Measurements from ENCODE around the gene NPPB. TPM values are rescaled to one million over a fixed set of nuclear protein-coding genes. Genes with fewer than 3 reads are reported as not detected.

Gene NPPB
- total RNA-seq, 1 donor from 2014 or later, result 5.4 TPM

- no peaks in the 10 kb centered on the region for H3K36me3 ChIP-seq (ENCODE audit: control insufficient read depth, insufficient read depth, low read length)
- DNase-seq (ENCODE audit: low read depth), result no peak
- no peak overlapping the region for H3K4me3 ChIP-seq (ENCODE audit: low read depth, low read length)
- TF ChIP-seq CTCF (IDR thresholded peaks at IDR 0.05; ENCODE audit: insufficient read depth, low read length, poor library complexity, severe bottlenecking), result no peak
- peaks cover 39% of the 10 kb centered on the region for H3K27me3 ChIP-seq (ENCODE audit: control insufficient read depth, insufficient read depth, low read length)
These were observed 15.9 kb upstream of the NPPB start for GRCh38 chr1:11874624-11875023.

GRCh38 chr1:11874258-11874562, 15.5 kb upstream of the NPPB start:
- TF ChIP-seq CTCF (IDR thresholded peaks at IDR 0.05; ENCODE audit: insufficient read depth, low read length, poor library complexity, severe bottlenecking), result no peak
- H3K27me3 ChIP-seq (ENCODE audit: control insufficient read depth, insufficient read depth, low read length), result peaks cover 39% of the 10 kb centered on the region
- no peak overlapping the region for H3K4me3 ChIP-seq (ENCODE audit: low read depth, low read length)

DNA sequence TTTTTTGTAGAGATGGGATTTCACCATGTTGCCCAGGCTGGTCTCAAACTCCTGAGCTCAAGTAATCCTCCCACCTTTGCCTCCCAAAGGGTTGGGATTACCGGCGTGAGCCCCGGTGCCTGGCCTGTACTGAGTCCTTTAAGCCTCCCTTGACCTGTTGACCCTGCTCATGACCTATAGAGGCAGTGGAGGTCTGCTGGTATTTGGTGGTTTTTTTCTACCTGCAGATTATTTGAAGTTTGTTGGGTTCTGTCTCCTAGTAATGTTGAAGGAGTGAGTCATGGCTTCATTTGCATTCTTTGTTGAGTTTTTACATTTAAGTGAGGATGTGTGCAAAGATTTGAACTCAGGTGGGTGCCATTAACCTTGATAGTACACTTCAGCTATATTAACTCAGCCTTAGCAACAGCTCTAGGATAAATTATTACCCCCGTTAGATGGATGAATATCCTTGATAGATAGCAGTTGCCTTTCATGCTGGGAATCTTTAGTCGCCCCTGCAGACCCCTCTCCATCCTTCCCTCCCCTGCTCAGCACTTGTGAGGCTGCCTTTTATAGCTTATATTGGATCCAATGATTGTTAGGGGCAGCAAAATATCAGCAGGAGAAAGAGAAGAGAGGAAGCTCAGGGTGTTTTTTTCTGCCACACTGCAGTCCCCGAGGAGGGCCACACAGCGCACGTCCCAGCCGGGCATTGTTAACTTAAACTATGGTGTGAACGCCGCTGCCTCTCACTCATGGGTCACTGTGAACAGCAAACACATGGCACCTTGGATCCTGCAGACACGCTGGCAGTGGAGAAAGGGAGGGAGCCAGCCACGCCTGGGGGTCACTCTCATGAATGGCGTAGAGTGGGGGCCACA, 14.9 kb upstream of the NPPB start:
- H3K36me3 ChIP-seq (ENCODE audit: control insufficient read depth, insufficient read depth, low read length), result no peaks in the 10 kb centered on the region
- no peak overlapping the region for H3K4me3 ChIP-seq (ENCODE audit: low read depth, low read length)
- H3K27me3 ChIP-seq (ENCODE audit: control insufficient read depth, insufficient read depth, low read length), result peaks cover 36% of the 10 kb centered on the region
- DNase-seq (ENCODE audit: low read depth), result no peak
- no peak for TF ChIP-seq CTCF (IDR thresholded peaks at IDR 0.05; ENCODE audit: insufficient read depth, low read length, poor library complexity, severe bottlenecking)

More at GRCh38 chr1:11874258-11874562, 15.5 kb upstream of the NPPB start:
- no peaks in the 10 kb centered on the region for H3K36me3 ChIP-seq (ENCODE audit: control insufficient read depth, insufficient read depth, low read length)
- no peak for DNase-seq (ENCODE audit: low read depth)

GRCh38 chr1:11872545-11872944, 13.8 kb upstream of the NPPB start:
- no peak overlapping the region for H3K4me3 ChIP-seq (ENCODE audit: low read depth, low read length)
- TF ChIP-seq CTCF (IDR thresholded peaks at IDR 0.05; ENCODE audit: insufficient read depth, low read length, poor library complexity, severe bottlenecking), result no peak
- no peak for DNase-seq (ENCODE audit: low read depth)
- no peaks in the 10 kb centered on the region for H3K36me3 ChIP-seq (ENCODE audit: control insufficient read depth, insufficient read depth, low read length)
- peaks cover 38% of the 10 kb centered on the region for H3K27me3 ChIP-seq (ENCODE audit: control insufficient read depth, insufficient read depth, low read length)

DNA sequence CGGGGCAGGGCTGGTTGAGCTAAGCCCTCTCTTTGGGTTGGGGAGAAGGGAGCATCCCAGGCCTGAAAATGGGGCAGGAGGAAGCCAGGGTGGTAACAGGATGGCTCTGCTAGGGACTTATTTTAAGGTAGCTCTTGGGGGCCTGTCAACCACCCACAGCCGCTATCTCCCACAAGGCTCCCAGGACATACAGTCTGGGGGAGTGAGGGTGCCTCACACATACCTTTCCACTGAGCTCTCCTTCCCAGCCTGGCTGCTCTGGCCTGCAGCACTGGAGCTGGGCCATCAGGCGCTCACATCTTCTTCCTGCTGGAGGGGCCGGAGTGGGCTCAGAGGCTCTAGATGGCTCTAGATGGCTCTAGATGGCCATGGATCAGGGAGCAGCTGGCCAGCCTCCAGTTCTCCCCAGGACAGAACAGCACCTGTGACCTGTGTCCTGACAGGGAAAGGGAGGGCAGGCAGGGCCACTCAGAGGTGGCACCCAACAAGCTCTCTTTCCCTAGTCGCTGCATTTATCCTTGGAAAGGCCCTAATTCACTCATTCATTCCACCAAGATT, 11.0 kb upstream of the NPPB start:
- Histone ChIP-seq H3K4me3 (ENCODE audit: low read depth, low read length) (no peak overlapping the region), H3K36me3 (ENCODE audit: control insufficient read depth, insufficient read depth, low read length) (no peaks in the 10 kb centered on the region), H3K27me3 (ENCODE audit: control insufficient read depth, insufficient read depth, low read length) (peaks cover 34% of the 10 kb centered on the region)
- DNase-seq (ENCODE audit: low read depth), result no peak
- TF ChIP-seq CTCF (IDR thresholded peaks at IDR 0.05; ENCODE audit: insufficient read depth, low read length, poor library complexity, severe bottlenecking), result no peak

All from kidney epithelial cell (primary cell).